NCI-H146 treated with DMSO at 0.1 percent for 48 hours (cell line): ENCODE results near the gene ZNF567.
"Not testable (repeated sequence)": the region's sequence is repeated elsewhere in the genome, so short reads cannot be mapped to it uniquely, and the experiment has no call there.

Experiments
- DNase-seq: peaks from one replicate; lab custom pipeline; 2025; ENCODE audit not compliant: unreplicated experiment; lab: John Stamatoyannopoulos, UW

The ZNF567 gene

GRCh38 chr19:36687214-36688056, at the start of gene ZNF567:
Gene ZNF567 (plus strand): TSS chr19:36687612. CDS start chr19:36694868, 7,256 bp downstream.
- DNase-seq = peak; percentile 93

GRCh38 chr19:36638862-36639510, 48.4 kb upstream of the ZNF567 start:
- DNase-seq = no peak

GRCh38 chr19:36646746-36647145, 40.7 kb upstream of the ZNF567 start:
- no peak for DNase-seq

GRCh38 chr19:36652958-36653357, 34.5 kb upstream of the ZNF567 start:
- no peak for DNase-seq

- no peak for DNase-seq
Measured at GRCh38 chr19:36665832-36666231, 21.6 kb upstream of the ZNF567 start.

GRCh38 chr19:36668646-36669045, 18.8 kb upstream of the ZNF567 start:
- DNase-seq = no peak

GRCh38 chr19:36672368-36672767, 15.0 kb upstream of the ZNF567 start:
- DNase-seq = no peak

- no peak for DNase-seq
Measured at GRCh38 chr19:36674201-36674600, 13.2 kb upstream of the ZNF567 start.

- DNase-seq = no peak
Measured at GRCh38 chr19:36679455-36679854, 8.0 kb upstream of the ZNF567 start.

- no peak for DNase-seq
Measured at GRCh38 chr19:36685835-36686234, 1.6 kb upstream of the ZNF567 start.

- no peak for DNase-seq
Measured at GRCh38 chr19:36686365-36687213, 823 bp upstream of the ZNF567 start.

- no peak for DNase-seq
Measured at GRCh38 chr19:36688058-36688457, 646 bp downstream of the ZNF567 start.

GRCh38 chr19:36707134-36707533, 19.7 kb downstream of the ZNF567 start:
- DNase-seq = no peak

GRCh38 chr19:36709423-36709822, 22.0 kb downstream of the ZNF567 start:
- DNase-seq = no peak

GRCh38 chr19:36719687-36720556, 32.5 kb downstream of the ZNF567 start:
- DNase-seq = no peak

GRCh38 chr19:36736166-36736565, 48.8 kb downstream of the ZNF567 start:
- DNase-seq = not testable (repeated sequence)

- DNase-seq = no peak
Measured at GRCh38 chr19:36745870-36746269, 58.5 kb downstream of the ZNF567 start.

- DNase-seq = no peak
Measured at GRCh38 chr19:36747750-36748149, 60.3 kb downstream of the ZNF567 start.

GRCh38 chr19:36748431-36749275, 61.2 kb downstream of the ZNF567 start:
- DNase-seq = no peak

- not testable (repeated sequence) for DNase-seq
Measured at GRCh38 chr19:36749613-36750012, 62.2 kb downstream of the ZNF567 start.
